GM21529 (cell line): ENCODE measurements around the gene KCNJ12.

Experiments
- ATAC-seq: cut with Tn5 transposase; IDR thresholded peaks from one replicate; pipeline ENCODE4 v1.9.1; 2021; ENCODE audit not compliant: unreplicated experiment

KCNJ12 gene

GRCh38 chr17:21463779-21464407, 87.7 kb downstream of the KCNJ12 start:
- no peak for ATAC-seq

- ATAC-seq = no peak
These were observed 88.5 kb downstream of the KCNJ12 start for GRCh38 chr17:21464611-21465021.

GRCh38 chr17:21466550-21466949, 90.4 kb downstream of the KCNJ12 start:
- no peak for ATAC-seq

GRCh38 chr17:21467196-21467595, 91.0 kb downstream of the KCNJ12 start:
- no peak for ATAC-seq

- no peak for ATAC-seq
These were observed 91.8 kb downstream of the KCNJ12 start for GRCh38 chr17:21467739-21468490.
